ENCODE results near the gene SACM1L.
"Not testable (repeated sequence)": the region's sequence is repeated elsewhere in the genome, so short reads cannot be mapped to it uniquely, and the experiment has no call there.

Gene SACM1L

DNA sequence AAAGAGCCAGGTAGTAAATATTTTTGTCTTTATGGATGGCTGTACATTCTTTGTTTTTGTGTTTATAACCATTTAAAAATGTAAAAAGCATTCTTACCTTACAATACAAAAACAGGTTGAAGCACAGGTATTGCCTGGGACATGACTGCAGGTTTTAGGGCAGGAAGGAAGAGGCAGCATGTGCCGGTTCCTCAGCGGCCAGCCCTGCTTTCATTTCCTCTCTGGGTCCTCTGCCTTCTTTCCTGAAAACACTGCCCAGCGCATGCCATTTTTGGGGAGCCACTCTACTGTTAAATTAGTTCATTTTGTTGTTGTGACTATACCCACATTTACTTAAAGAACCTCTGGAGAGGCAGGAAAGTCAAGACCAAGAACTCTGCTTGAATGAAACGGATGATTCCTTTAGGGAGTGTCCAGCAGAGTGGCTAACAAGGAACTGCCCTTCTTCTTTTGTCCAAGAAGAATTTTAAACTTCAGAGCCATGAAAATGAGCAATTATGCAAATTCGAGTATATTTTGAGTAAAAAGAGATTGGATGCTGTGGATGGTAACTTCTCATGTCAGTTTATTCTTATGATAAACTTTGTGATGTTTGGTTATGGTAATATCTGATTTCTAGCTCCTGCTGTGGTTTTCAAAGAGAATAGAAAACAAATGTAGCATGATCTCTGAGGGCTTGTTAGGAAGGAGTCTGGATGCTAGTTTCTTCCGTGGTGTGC lies 52.7 kb downstream of the SACM1L start:
- DNase-seq (ENCODE audit: low read depth): no peak
- TF ChIP-seq, protein P1, sequence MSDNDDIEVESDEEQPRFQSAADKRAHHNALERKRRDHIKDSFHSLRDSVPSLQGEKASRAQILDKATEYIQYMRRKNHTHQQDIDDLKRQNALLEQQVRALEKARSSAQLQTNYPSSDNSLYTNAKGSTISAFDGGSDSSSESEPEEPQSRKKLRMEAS (IDR thresholded peaks at IDR 0.05; ENCODE audit: low read depth, low read length): no peak
- no peak overlapping the region for H3K4me3 ChIP-seq (ENCODE audit: low read depth, low read length)

DNA sequence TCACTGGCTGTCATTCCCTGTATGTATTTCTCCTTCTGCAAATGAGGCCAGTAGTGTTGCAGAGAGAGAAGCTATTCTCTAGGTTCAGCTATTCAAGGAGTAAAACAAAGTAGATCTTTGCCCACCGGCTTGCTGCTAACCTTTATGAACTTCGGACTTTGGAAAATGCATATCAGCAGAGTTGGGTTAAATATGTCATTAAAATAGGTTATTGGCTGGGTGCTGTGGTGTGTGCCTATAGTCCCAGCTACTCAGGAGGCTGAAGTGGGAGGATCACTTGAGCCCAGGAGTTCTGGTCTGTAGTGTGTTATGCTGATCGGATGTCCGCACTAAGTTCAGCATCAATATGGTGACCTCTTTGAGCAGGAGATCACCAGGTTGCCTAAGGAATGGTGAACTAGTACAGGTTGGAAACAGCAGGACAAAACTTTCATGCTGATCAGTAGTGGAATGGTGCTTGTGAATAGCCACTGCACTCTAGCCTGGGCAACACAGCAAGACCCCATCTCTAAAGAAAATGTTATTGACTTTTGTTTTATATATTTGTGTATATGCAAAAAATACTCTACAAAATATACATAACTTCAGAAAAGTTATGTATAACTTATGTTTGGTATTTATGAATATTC lies 53.4 kb downstream of the SACM1L start:
- TF ChIP-seq CTCF (IDR thresholded peaks at IDR 0.05; ENCODE audit: low read depth, low read length) (no peak), MYC (IDR thresholded peaks at IDR 0.05; ENCODE audit: low read depth, low read length) (no peak), POLR2A (IDR thresholded peaks at IDR 0.05; ENCODE audit: extremely low read depth, insufficient read length) (no peak)
- TF ChIP-seq, protein P1 (IDR thresholded peaks at IDR 0.05; ENCODE audit: low read depth, low read length): no peak
- no peak overlapping the region for H3K4me3 ChIP-seq (ENCODE audit: low read depth, low read length)
- no peak for DNase-seq (ENCODE audit: low read depth)

GRCh38 chr3:45746165-45746776 lies 57.1 kb downstream of the SACM1L start:
- TF ChIP-seq POLR2A (IDR thresholded peaks at IDR 0.05; ENCODE audit: extremely low read depth, insufficient read length) (no peak), CTCF (IDR thresholded peaks at IDR 0.05; ENCODE audit: low read depth, low read length) (no peak), MYC (IDR thresholded peaks at IDR 0.05; ENCODE audit: low read depth, low read length) (no peak)
- TF ChIP-seq, protein P1 (IDR thresholded peaks at IDR 0.05; ENCODE audit: low read depth, low read length): no peak
- DNase-seq (ENCODE audit: low read depth): no peak
- H3K4me3 ChIP-seq (ENCODE audit: low read depth, low read length): no peak overlapping the region

- TF ChIP-seq CTCF (IDR thresholded peaks at IDR 0.05; ENCODE audit: low read depth, low read length) (no peak), MYC (IDR thresholded peaks at IDR 0.05; ENCODE audit: low read depth, low read length) (no peak), POLR2A (IDR thresholded peaks at IDR 0.05; ENCODE audit: extremely low read depth, insufficient read length) (no peak)
- TF ChIP-seq, protein P1 (IDR thresholded peaks at IDR 0.05; ENCODE audit: low read depth, low read length): no peak
Measured at GRCh38 chr3:45746777-45747622, 57.8 kb downstream of the SACM1L start.

DNA sequence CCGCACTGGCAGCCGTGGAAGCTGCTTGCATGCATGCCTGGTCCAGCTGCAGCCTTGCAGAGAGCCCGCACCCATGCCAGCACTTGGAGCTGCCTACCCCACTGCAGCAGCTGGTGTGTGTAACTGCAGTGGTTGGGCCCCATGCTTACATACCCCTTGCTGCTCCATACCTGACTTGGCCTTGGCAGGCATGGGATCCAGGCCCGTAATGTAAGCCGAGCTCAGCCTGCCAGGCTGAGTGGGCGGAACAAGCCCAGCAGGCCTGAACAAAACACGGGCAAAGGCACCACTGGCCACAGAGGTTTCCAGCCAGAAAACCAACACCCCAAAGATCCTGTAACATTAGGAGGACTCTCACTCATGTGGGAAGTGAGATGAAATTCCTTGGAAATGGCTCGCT lies 58.9 kb downstream of the SACM1L start:
- DNase-seq (ENCODE audit: low read depth): no peak
- H3K4me3 ChIP-seq (ENCODE audit: low read depth, low read length): no peak overlapping the region
- TF ChIP-seq, protein P1 (IDR thresholded peaks at IDR 0.05; ENCODE audit: low read depth, low read length): no peak
- no peak for TF ChIP-seq CTCF (IDR thresholded peaks at IDR 0.05; ENCODE audit: low read depth, low read length)
- no peak for TF ChIP-seq POLR2A (IDR thresholded peaks at IDR 0.05; ENCODE audit: extremely low read depth, insufficient read length)
- TF ChIP-seq MYC (IDR thresholded peaks at IDR 0.05; ENCODE audit: low read depth, low read length): no peak

More at GRCh38 chr3:45746777-45747622, 57.8 kb downstream of the SACM1L start:
- no peak overlapping the region for H3K4me3 ChIP-seq (ENCODE audit: low read depth, low read length)
- no peak for DNase-seq (ENCODE audit: low read depth)

DNA sequence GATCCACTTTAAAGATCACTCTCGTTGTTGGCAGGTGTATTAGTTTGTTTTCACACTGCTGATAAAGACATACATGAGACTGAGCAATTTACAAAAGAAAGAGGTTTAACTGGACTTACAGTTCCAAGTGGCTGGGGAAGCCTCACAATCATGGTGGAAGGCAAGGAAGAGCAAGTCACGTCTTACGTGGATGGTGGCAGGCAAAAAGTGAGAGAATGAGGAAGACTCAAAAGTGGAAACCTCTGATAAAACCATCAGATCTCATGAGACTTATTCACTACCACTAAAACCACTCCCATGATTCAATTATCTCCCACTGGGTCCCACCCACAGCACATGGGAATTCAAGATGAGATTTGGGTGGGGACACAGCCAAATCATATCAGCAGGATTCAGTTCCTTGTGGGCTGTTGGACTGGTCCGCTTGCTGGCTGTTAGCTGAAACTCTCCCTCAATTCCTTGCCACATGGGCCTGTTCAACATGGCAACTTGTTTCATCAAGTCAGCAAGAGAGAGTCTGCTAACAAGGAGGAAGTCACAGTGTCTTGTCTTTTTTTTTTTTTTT lies 59.9 kb downstream of the SACM1L start:
- not testable (repeated sequence) for H3K4me3 ChIP-seq (ENCODE audit: low read depth, low read length)
- peak; percentile 19 for DNase-seq (ENCODE audit: low read depth)

Data from NB4 (cell line).